ENCODE results near the gene SUGCT. TPM values are rescaled to one million over a fixed set of nuclear protein-coding genes. Genes with fewer than 3 reads are reported as not detected.
"Not testable (repeated sequence)": the region's sequence is repeated elsewhere in the genome, so short reads cannot be mapped to it uniquely, and the experiment has no call there.

The SUGCT gene
- polyA plus RNA-seq, 1 experiment = 12.5 TPM

GRCh38 chr7:40122940-40123254 is 11.9 kb upstream of the SUGCT start:
- TF ChIP-seq CTCF (IDR thresholded peaks at IDR 0.05; ENCODE audit: low read depth, low read length) = no peak
- no peak for DNase-seq (ENCODE audit: low read depth, low spot score)
- Histone ChIP-seq H3K9me3 (ENCODE audit: control insufficient read depth, insufficient read depth, low read length) (no peaks in the 10 kb centered on the region), H3K4me3 (ENCODE audit: low read depth, low read length) (no peak overlapping the region), H3K27ac (ENCODE audit: low read depth, low read length) (no peak overlapping the region), H3K27me3 (ENCODE audit: control insufficient read depth, insufficient read depth, low read length) (no peaks in the 10 kb centered on the region)
- CTCF ChIA-PET = interaction anchor here (0.9 kb wide), 1 partner anchor 12 kb away, joined by 7 read pairs; the partner anchor contains the start of genes MPLKIP and SUGCT
- POLR2A ChIA-PET = no interaction called here

- no peaks in the 10 kb centered on the region for H3K27me3 ChIP-seq (ENCODE audit: control insufficient read depth, insufficient read depth, low read length)
- CTCF ChIA-PET = interaction anchor here (0.6 to 2.6 kb wide), 12 partner anchors 9 to 238 kb away, joined by 3 to 9 read pairs (median 4); no protein-coding TSS in a partner anchor
- POLR2A ChIA-PET = interaction anchor here (0.8 to 1.2 kb wide), 4 partner anchors 34 to 88 kb away, joined by 3 to 5 read pairs (median 3); no protein-coding TSS in a partner anchor
- H3K4me3 ChIP-seq (ENCODE audit: low read depth, low read length) = peak overlapping the region; percentile 89
- H3K27ac ChIP-seq (ENCODE audit: low read depth, low read length) = peak overlapping the region; percentile 79
- no peak for DNase-seq (ENCODE audit: low read depth, low spot score)
- no peaks in the 10 kb centered on the region; the same call in 1 of the 2 replicates for H3K9me3 ChIP-seq (ENCODE audit: control insufficient read depth, insufficient read depth, low read length)
- no peak for TF ChIP-seq CTCF (IDR thresholded peaks at IDR 0.05; ENCODE audit: low read depth, low read length)
Observed at GRCh38 chr7:40133561-40134427, 1.0 kb upstream of the SUGCT start.

- Histone ChIP-seq H3K27ac (ENCODE audit: low read depth, low read length) (peak overlapping the region; percentile 31), H3K9me3 (ENCODE audit: control insufficient read depth, insufficient read depth, low read length) (no peaks in the 10 kb centered on the region; the same call in 1 of the 2 replicates), H3K27me3 (ENCODE audit: control insufficient read depth, insufficient read depth, low read length) (no peaks in the 10 kb centered on the region), H3K4me3 (ENCODE audit: low read depth, low read length) (peak overlapping the region; percentile 89)
- ChIA-PET CTCF (interaction anchor here (0.7 to 2.6 kb wide), 9 partner anchors 9 to 97 kb away, joined by 3 to 9 read pairs (median 3); no protein-coding TSS in a partner anchor), POLR2A (interaction anchor here (0.7 to 1.2 kb wide), 4 partner anchors 28 to 87 kb away, joined by 3 to 4 read pairs (median 3); no protein-coding TSS in a partner anchor)
- no peak for TF ChIP-seq CTCF (IDR thresholded peaks at IDR 0.05; ENCODE audit: low read depth, low read length)
- DNase-seq (ENCODE audit: low read depth, low spot score) = no peak
Observed at GRCh38 chr7:40135317-40135610, 459 bp downstream of the SUGCT start.

- no peak for TF ChIP-seq CTCF (IDR thresholded peaks at IDR 0.05; ENCODE audit: low read depth, low read length)
- CTCF ChIA-PET = interaction anchor here (0.6 to 0.9 kb wide), 2 partner anchors 62 to 188 kb away, joined by 3 to 4 read pairs; no protein-coding TSS in a partner anchor
- DNase-seq (ENCODE audit: low read depth, low spot score) = no peak
- POLR2A ChIA-PET = no interaction called here
- H3K4me3 ChIP-seq (ENCODE audit: low read depth, low read length) = no peak overlapping the region
- no peak overlapping the region for H3K27ac ChIP-seq (ENCODE audit: low read depth, low read length)
- no peaks in the 10 kb centered on the region; the same call in 1 of the 2 replicates for H3K9me3 ChIP-seq (ENCODE audit: control insufficient read depth, insufficient read depth, low read length)
- H3K27me3 ChIP-seq (ENCODE audit: control insufficient read depth, insufficient read depth, low read length) = no peaks in the 10 kb centered on the region
Observed at GRCh38 chr7:40137563-40137962, 2.8 kb downstream of the SUGCT start.

GRCh38 chr7:40138973-40139372 is 4.2 kb downstream of the SUGCT start:
- ChIA-PET POLR2A (no interaction called here), CTCF (no interaction called here)
- no peak for TF ChIP-seq CTCF (IDR thresholded peaks at IDR 0.05; ENCODE audit: low read depth, low read length)
- DNase-seq (ENCODE audit: low read depth, low spot score) = no peak
- Histone ChIP-seq H3K27ac (ENCODE audit: low read depth, low read length) (no peak overlapping the region), H3K9me3 (ENCODE audit: control insufficient read depth, insufficient read depth, low read length) (no peaks in the 10 kb centered on the region; the same call in 1 of the 2 replicates), H3K27me3 (ENCODE audit: control insufficient read depth, insufficient read depth, low read length) (no peaks in the 10 kb centered on the region), H3K4me3 (ENCODE audit: low read depth, low read length) (no peak overlapping the region)

GRCh38 chr7:40139891-40140290 is 5.1 kb downstream of the SUGCT start:
- DNase-seq (ENCODE audit: low read depth, low spot score); POLR2A ChIA-PET; H3K27ac ChIP-seq (ENCODE audit: low read depth, low read length); H3K27me3 ChIP-seq (ENCODE audit: control insufficient read depth, insufficient read depth, low read length); H3K9me3 ChIP-seq (ENCODE audit: control insufficient read depth, insufficient read depth, low read length); CTCF ChIA-PET; H3K4me3 ChIP-seq (ENCODE audit: low read depth, low read length): not testable (repeated sequence)

- H3K27me3 ChIP-seq (ENCODE audit: control insufficient read depth, insufficient read depth, low read length); H3K9me3 ChIP-seq (ENCODE audit: control insufficient read depth, insufficient read depth, low read length); CTCF ChIA-PET; POLR2A ChIA-PET; DNase-seq (ENCODE audit: low read depth, low spot score); H3K27ac ChIP-seq (ENCODE audit: low read depth, low read length); H3K4me3 ChIP-seq (ENCODE audit: low read depth, low read length): not testable (repeated sequence)
Observed at GRCh38 chr7:40141916-40142315, 7.1 kb downstream of the SUGCT start.

Data from AG04450 (cell line).